PFSK-1 (cell line): ENCODE data around the gene SAMD10.

Source experiments
- FOXP2 ChIP-seq: optimal IDR thresholded peaks from 2 replicates; pipeline ENCODE3; 2011; ENCODE audit warnings: borderline replicate concordance, control low read depth, inconsistent platforms; ENCODE audit not compliant: insufficient read depth; ENCODE audit errors: extremely low read length, extremely low read depth
- POLR2AphosphoS5 ChIP-seq: IDR thresholded peaks from 2 replicates; pipeline ENCODE4 v1.6.1; 2012; ENCODE audit warnings: low read depth, mild to moderate bottlenecking, control low read depth, low read length, moderate library complexity
- SIN3A ChIP-seq: IDR thresholded peaks from 2 replicates; pipeline ENCODE4 v1.6.1; 2012; ENCODE audit warnings: mild to moderate bottlenecking, low read length, moderate library complexity, borderline replicate concordance; ENCODE audit not compliant: insufficient read depth
- TAF1 ChIP-seq: IDR thresholded peaks from 2 replicates; pipeline ENCODE4 v1.6.1; 2012; ENCODE audit warnings: low read length, control low read depth, borderline replicate concordance; ENCODE audit not compliant: insufficient read depth
- TF ChIP-seq, protein P1 (sequence below), 2 experiments: IDR thresholded peaks; 2 replicates each; pipeline versions ENCODE4 v1.6.1 to v1.8.0; 2011 to 2012; ENCODE audit warnings: low read depth in 2 of 2, low read length in 2 of 2, control low read depth in 1 of 2, inconsistent platforms in 1 of 2, mild to moderate bottlenecking in 1 of 2, moderate library complexity in 1 of 2; ENCODE audit not compliant: insufficient read depth in 1 of 2

GRCh38 chr20:63943808-63944077 lies 35.7 kb downstream of the SAMD10 start:
- TF ChIP-seq, protein P1, sequence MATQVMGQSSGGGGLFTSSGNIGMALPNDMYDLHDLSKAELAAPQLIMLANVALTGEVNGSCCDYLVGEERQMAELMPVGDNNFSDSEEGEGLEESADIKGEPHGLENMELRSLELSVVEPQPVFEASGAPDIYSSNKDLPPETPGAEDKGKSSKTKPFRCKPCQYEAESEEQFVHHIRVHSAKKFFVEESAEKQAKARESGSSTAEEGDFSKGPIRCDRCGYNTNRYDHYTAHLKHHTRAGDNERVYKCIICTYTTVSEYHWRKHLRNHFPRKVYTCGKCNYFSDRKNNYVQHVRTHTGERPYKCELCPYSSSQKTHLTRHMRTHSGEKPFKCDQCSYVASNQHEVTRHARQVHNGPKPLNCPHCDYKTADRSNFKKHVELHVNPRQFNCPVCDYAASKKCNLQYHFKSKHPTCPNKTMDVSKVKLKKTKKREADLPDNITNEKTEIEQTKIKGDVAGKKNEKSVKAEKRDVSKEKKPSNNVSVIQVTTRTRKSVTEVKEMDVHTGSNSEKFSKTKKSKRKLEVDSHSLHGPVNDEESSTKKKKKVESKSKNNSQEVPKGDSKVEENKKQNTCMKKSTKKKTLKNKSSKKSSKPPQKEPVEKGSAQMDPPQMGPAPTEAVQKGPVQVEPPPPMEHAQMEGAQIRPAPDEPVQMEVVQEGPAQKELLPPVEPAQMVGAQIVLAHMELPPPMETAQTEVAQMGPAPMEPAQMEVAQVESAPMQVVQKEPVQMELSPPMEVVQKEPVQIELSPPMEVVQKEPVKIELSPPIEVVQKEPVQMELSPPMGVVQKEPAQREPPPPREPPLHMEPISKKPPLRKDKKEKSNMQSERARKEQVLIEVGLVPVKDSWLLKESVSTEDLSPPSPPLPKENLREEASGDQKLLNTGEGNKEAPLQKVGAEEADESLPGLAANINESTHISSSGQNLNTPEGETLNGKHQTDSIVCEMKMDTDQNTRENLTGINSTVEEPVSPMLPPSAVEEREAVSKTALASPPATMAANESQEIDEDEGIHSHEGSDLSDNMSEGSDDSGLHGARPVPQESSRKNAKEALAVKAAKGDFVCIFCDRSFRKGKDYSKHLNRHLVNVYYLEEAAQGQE (IDR thresholded peaks at IDR 0.05; ENCODE audit: insufficient read depth in 1 of 2, low read depth in 2 of 2, low read length in 2 of 2) = no peak
- TF ChIP-seq POLR2AphosphoS5 (no peak), TAF1 (no peak), SIN3A (no peak), FOXP2 (no peak)
